ENCODE data around the gene LRRC7.
"Not testable (repeated sequence)": the region's sequence is repeated elsewhere in the genome, so short reads cannot be mapped to it uniquely, and the experiment has no call there.

LRRC7 gene

GRCh38 chr1:69697340-69697739, 129.6 kb downstream of the LRRC7 start:
- DNase-seq (ENCODE audit: low read depth in 2 of 2), result no peak

GRCh38 chr1:69700770-69701169, 133.0 kb downstream of the LRRC7 start:
- DNase-seq (ENCODE audit: low read depth in 2 of 2), result no peak

- DNase-seq (ENCODE audit: low read depth in 2 of 2), result no peak
Measured at GRCh38 chr1:69702085-69702484, 134.4 kb downstream of the LRRC7 start.

DNA sequence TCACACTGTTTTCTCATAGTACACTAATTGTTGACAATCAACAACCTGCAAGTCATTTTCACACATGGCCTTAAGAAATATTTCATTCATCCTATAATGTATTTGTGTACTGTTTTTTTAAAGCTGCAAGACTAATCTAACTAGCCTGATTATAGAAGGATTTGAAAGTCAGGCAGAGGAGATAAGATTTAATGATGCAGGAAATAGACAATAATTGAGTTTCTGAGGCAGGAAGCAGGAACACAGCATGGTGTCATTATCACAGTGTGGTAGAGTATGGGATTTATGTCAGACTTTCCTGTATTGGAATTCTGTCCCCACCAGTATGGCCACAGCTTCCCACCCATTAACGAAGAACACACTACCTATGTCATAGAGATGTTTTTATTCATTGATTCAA, 138.8 kb downstream of the LRRC7 start:
- no peak for DNase-seq (ENCODE audit: low read depth in 2 of 2)

GRCh38 chr1:69707103-69707502, 139.4 kb downstream of the LRRC7 start:
- DNase-seq (ENCODE audit: low read depth in 2 of 2), result no peak

- DNase-seq (ENCODE audit: low read depth in 2 of 2), result no peak
Measured at GRCh38 chr1:69710484-69711189, 142.9 kb downstream of the LRRC7 start.

DNA sequence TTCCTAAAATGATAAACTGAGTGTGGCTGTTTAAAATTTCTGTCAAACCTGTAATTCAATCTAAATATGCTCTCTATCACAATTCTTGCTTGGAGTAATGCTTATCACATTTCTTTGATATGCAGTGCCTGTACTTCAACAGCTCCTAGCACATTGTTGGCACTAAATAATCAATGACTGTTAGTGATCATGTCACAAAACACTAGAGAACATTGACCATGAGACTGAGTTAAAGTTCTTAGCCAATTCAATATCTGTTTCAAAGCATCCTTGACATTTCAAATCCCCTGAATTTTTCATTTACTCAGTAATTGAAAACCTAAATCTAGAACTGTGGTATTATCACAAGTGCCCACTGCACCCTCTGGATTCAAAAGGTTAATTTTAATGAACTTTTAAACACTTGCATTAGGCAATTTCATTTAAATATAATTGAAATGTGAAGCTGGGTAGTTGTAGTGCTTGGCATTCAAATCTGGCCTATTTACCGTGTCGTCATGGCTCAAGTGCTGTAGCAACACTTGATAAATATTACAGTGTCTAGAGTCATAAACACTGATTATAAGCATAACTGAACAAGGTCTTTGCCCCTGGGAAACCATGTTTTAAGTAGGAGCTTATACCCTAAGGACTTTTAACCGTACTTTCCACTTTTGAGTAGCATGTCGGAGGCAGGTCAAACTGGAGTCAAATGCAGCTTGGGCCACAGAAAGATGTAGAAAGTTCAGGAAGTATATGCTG, 143.6 kb downstream of the LRRC7 start:
- DNase-seq (ENCODE audit: low read depth in 2 of 2), result no peak

- not testable (repeated sequence) for DNase-seq (ENCODE audit: low read depth in 2 of 2)
Measured at GRCh38 chr1:69717834-69718233, 150.1 kb downstream of the LRRC7 start.

DNA sequence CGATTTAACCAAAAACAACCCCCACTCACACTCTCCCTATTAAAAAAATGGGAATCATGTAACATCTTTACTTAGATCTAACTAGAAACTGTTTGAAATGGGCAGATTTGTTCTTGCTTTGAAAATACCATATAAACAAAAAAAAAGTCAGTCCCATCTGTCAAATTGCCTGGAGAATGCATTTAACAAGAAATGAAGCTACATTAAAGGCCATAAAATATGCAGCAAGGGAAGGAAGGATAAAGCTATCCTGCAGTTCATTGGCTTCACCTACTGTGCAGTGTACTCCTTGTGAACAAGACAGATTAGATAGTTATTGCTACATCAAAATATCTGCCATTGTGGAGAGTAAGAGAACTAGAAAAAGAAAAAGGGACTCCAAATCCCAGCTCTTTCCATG, 160.5 kb downstream of the LRRC7 start:
- DNase-seq (ENCODE audit: low read depth in 2 of 2), result no peak

DNA sequence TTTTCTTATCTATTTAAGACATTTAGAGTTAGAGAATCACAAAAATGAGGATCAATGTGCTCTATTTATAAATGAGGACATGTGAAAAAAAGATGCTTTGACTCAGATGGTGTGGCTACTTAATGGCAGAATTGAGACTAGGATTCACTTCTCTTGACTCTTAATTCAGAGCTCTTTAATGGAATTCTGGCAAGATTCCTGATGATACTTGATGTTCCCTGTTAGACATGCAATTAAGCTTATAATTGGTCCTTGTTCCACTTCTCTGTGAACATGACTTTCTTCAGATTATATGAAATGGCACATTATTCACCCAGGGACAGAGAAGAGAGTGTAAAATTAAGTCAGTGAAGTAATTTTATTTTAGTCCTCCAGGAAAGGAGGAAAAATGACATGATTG, 165.3 kb downstream of the LRRC7 start:
- no peak for DNase-seq (ENCODE audit: low read depth in 2 of 2)

DNA sequence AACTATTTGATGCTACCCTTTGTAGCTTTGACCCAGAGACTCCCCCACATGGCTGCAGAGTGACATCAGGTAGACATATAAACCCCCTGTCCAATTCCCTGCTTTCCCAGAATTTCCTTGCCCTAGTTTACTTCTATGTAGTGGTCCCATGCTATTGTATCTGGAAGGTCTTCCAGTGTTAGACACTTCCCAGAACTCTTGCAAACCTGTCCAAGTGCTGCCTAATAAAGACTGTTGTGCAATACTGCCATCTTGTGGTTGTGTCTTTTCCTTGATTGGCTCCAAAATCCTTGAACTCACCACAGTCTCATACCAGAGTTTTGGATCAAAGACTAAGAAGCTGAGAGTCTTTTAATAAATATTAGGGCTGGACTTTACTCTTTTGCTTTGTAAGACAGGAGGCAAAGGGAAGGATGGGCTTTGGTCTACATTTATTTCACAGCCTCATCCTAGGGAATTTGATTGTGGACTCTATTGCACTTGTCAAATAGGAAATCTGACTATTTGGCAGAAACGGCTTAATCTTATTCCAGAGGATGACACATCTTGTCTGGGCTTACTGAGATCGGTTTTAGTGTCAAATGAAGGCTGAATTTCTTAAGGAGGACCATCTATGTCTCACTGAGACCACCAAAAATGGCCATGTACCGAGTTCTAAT, 169.9 kb downstream of the LRRC7 start:
- DNase-seq (ENCODE audit: low read depth in 2 of 2), result no peak

- DNase-seq (ENCODE audit: low read depth in 2 of 2), result no peak
Measured at GRCh38 chr1:69738458-69739250, 170.9 kb downstream of the LRRC7 start.

GRCh38 chr1:69739251-69739605, 171.5 kb downstream of the LRRC7 start:
- no peak for DNase-seq (ENCODE audit: low read depth in 2 of 2)

- no peak for DNase-seq (ENCODE audit: low read depth in 2 of 2)
Measured at GRCh38 chr1:69743146-69743545, 175.4 kb downstream of the LRRC7 start.

GRCh38 chr1:69744381-69744780, 176.7 kb downstream of the LRRC7 start:
- no peak for DNase-seq (ENCODE audit: low read depth in 2 of 2)

DNA sequence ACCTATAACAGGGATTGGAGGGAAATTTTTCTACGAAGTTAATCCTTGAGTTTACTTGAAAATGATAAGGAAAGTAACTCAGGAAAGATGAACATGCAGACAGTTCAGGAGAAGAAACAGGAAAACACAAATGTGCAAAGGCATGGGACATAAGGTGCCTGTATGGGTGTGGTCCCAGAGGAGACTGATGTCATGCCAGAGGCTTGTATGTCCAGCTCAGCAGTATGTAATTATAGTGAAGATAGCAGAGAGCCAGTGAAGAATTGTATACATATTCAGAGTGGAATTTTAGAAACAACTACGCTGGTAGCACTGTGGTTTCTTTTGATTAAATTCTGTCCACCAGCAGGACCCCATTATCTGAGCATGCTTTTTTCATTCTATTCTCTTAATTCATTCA, 179.5 kb downstream of the LRRC7 start:
- no peak for DNase-seq (ENCODE audit: low read depth in 2 of 2)

GRCh38 chr1:69750638-69751037, 182.9 kb downstream of the LRRC7 start:
- no peak for DNase-seq (ENCODE audit: low read depth in 2 of 2)

- no peak for DNase-seq (ENCODE audit: low read depth in 2 of 2)
Measured at GRCh38 chr1:69752831-69753230, 185.1 kb downstream of the LRRC7 start.

DNA sequence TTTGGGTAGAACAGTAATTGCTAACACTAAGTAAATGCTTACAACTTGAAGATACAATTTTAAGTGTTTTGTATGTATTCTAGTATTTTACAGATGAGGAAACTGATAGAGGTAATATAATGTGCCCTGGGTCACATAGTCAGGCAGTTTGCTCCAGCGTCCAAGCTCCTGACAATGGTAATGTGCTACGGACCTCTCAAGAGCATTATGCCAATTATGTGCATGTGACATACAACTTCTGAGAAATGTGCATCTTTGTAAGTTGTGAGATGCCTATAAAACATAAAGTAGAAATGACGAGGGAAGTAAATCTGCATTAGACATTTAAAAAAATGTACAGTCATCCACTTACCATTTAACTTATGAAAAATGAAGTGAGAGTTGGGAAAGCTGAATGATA, 186.8 kb downstream of the LRRC7 start:
- DNase-seq (ENCODE audit: low read depth in 2 of 2), result no peak

DNA sequence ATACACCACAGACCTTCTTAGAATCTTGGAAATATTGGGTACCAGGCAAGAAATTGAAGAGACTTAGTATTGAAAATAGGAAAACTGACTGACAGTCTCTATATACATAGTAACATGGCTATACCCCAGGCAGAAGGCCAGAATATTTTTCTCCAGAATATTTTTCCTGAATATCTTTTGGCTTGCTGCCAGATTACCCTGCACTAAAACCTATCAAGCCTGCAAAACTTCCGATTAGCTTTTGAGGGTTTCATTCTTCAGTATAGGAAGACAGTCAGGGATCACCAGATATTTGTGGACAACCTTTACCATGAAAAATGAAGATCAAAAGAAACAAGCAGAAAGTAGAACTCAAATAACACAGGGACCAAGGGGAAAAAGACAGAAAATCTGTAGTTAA, 187.9 kb downstream of the LRRC7 start:
- no peak for DNase-seq (ENCODE audit: low read depth in 2 of 2)

DNA sequence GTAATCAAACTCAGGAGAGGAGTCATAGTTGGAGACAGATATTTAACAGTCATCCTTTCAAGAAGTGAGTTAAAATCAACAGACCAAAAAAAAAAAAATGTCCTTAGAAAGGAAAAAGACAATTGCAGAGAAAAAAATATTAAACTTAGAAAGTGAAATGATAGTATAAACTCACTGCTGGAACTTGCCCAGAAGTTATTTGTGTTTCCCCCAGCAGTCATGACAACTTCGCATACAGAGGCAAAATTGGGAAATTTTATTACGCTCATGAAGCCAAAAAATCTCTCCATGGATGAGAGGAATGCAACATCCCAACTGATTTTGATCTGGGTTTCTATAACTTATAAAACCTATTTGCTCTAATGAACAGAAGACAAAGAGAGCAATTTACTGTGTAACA, 198.2 kb downstream of the LRRC7 start:
- DNase-seq (ENCODE audit: low read depth in 2 of 2), result no peak

Data from activated CD8-positive, alpha-beta memory T cell treated with anti-CD3 and anti-CD28 coated beads for 4 hours (primary cell).